Measurements from ENCODE around the gene DRG1. TPM values are rescaled to one million over a fixed set of nuclear protein-coding genes. Genes with fewer than 3 reads are reported as not detected.
A peak's percentile ranks its signal among the peaks of the same experiment; 100 is the strongest.
"Not testable (repeated sequence)": the region's sequence is repeated elsewhere in the genome, so short reads cannot be mapped to it uniquely, and the experiment has no call there.

DRG1 gene, protein sequence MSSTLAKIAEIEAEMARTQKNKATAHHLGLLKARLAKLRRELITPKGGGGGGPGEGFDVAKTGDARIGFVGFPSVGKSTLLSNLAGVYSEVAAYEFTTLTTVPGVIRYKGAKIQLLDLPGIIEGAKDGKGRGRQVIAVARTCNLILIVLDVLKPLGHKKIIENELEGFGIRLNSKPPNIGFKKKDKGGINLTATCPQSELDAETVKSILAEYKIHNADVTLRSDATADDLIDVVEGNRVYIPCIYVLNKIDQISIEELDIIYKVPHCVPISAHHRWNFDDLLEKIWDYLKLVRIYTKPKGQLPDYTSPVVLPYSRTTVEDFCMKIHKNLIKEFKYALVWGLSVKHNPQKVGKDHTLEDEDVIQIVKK
- polyA plus RNA-seq (2014; cell fraction: cytosol; rRNA removed): 89.2 and 115 TPM in 2 replicates
- polyA plus RNA-seq (2014; cell fraction: nucleus; rRNA removed): 52.0 and 62.3 TPM in 2 replicates

DNA sequence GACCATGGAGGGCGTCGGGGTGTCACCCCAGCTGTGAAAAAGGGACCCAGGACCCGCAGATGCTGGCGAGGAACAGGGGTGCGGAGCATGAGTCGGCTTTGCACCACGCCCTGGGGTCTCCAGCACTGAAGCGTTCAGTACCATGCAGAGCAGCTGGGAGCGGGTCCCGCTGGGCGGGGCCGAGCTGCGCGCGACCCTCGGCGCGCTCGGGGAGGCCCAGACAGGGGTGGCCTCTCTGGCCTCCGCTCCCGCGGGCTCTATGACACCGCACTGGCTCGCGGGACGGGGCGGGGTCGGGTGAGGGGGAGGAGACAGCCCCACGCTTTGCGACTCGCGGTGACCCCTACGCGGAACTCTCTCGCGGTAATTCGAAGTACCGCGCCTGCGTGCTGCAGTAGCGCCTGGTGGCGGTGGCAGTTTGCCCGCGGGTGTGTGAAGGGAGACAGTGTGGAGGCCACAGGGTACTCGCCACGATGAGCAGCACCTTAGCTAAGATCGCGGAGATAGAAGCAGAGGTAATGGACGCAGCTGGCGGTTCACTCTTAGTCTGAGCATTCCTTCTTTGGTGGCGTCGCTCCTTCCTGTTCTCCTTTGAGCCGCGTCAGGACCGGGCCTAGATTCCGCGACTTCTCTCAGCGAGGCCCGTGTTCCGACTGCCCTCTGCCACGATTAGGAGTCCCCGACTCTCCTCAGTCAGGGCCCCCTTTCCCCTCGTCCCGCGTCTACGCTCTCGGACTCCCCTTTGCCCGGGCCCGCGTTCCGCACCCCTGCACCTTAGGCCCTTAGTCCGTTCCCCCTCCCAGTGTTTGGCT lies at the start of gene DRG1:
TSS of gene DRG1 (plus strand) at position 394 of the 812 bp plus-strand sequence. CDS start at position 474, 80 bp downstream.
- peak; percentile 97 for DNase-seq (ENCODE audit: low spot score)

DNA sequence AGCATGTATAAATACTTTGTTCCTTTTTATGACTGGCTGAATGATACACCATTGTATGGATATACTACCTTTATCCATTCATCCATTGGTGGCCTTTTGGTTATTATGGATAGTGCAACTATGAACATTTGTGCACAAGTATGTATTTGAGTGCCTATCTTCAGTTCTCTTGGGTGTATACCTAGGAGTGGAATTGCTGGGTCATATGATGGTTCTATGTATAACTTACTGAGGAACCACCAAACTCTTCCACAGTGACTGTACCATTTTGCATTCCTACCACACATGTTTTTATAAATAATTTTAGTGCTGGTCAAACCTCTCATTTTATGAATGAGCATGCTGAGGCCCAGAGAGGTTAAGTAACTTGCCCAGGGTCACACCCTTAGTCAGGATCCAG lies 49.4 kb upstream of the DRG1 start:
- DNase-seq (ENCODE audit: low spot score): no peak

DNA sequence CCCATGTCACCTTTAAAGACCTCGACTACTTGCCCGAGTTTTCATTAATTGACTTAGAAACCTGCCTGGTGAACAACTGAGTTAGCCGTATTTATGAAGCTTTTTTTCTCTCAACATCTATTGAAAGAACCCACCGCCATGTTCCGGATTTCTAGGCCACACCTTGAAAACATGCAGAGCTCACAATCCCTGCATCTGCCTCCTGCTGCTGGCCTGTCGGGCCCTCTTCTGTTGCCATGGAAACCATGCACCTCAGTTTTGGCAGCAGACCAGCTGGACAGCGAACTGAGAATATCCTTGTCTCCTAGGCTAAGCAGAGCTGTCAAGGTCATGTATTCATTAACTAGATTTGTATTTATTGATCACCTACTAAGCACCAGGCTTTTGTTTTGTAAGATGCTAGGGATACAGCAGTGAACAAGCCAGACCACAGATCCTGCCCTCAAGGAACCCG lies 49.0 kb upstream of the DRG1 start:
- DNase-seq (ENCODE audit: low spot score): peak; percentile 79

DNA sequence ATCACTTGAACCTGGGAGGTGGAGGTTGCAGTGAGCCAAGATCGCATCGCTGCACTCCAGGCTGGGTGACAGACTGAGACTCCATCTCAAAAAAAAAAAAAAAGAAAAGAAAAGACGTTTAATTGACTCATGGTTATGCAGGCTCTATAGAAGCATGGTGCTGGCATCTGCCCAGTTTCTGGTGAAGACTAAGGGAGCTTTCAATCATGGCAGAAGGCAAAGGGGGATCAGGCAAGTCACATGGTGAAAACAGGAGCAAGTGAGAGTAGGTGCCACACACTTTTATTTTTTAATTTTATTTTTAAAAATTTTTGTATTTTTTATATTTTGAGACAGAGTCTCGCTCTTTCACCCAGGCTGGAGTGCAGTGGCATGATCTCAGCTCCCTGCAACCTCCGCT lies 44.9 kb upstream of the DRG1 start:
- no peak for DNase-seq (ENCODE audit: low spot score)

DNA sequence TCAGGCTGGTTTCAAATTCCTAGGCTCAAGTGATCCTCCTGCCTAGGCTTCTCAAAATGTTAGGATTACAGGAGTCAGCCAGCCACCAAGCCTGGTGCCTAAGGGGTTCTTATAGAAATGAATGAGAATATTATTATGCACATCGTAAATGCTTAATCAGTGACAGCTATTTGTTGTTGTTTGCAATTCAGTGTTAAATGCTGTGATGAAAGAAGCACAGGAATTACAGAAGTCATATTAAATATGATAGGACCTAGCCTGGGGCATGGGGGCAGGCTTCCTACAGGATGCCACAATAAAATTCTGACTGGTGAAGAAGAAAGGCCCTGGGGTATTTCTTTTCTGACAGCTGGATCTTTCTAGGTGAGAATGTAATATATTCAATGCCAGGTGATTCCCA lies 39.4 kb upstream of the DRG1 start:
- no peak for DNase-seq (ENCODE audit: low spot score)

DNA sequence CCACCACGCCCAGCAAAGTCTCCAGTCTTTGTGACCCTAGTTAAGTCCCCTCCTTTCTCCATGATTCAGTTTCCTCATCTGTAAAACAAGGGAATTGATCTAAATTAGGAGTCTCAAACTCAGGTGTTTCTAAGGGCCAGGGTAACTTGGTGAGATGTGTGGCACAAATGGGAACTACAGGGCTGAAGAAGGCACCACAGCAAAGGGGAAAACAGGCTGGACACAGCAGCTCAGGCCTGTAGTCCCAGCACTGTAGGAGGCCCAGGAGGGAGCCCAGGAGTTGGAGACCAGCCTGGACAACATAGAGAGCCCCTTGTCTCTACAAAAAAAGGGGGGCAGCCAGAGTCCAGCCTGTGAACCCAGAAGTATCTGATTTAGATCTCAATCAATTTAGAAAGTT lies 37.7 kb upstream of the DRG1 start:
- no peak for DNase-seq (ENCODE audit: low spot score)

DNA sequence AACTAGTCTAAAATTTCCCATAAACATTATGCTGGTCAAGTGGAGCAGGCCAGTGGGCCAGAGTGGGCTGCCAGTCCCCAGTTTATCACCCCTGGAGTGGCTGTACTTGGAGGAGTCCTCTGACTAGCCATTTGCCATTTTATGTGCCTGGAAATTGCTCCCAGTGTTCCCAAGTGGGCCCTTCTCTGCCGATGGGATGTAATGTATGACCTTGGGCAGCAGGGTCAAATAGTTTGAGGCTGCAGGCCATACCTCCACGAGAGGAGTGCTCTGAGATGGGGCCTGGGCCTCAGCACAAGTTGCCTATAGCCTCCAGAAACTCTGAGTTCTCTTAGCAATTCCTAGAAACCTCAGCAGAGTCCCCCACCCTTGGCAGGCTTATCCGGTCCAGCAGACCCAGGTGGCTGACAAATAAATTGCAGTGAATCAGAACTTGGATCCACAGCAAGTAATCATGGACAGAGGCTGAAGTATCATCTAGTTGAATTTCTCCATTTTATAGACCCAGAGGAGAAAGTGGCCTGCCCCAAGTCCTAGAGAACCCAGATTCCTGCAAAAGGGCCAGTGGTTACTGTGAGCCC lies 35.4 kb upstream of the DRG1 start:
- no peak for DNase-seq (ENCODE audit: low spot score)

DNA sequence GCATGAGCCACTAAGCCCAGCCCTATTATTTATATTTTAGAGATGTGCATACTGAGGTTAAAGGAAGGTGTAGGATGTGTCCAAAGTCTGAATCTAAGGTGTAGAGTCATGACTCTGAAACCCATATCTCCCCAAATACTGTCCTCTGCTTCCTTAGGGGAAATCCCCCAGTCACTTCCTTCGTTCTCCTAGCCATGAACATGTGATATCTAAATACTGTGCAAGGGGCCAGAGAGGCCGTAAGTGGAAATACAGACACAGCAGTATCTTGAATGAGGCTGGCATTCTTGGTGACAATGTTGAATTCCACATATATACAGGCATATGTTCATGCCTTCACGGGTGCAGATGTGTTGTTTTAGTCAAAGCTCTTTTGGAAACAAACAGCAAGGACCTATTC lies 32.0 kb upstream of the DRG1 start:
- no peak for DNase-seq (ENCODE audit: low spot score)

DNA sequence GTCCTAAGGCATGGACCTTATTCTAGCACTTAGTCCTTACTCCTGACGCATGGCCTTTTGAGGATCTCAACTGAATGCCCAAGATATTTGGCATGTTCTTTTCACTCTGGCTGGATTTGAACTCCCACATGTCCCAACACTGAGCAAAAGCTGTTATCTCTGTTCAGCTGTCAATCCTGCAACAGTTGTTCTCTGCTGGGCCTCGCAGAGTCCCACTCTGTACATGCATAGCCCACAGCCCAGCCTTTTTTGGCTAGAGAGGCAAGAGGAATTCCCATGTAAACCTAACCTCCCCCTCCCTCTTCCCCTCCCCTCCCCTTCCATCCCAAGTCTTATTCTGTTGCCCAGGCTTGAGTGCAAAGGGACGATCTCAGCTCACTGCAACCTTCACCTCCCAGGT lies 21.8 kb upstream of the DRG1 start:
- DNase-seq (ENCODE audit: low spot score): no peak

DNA sequence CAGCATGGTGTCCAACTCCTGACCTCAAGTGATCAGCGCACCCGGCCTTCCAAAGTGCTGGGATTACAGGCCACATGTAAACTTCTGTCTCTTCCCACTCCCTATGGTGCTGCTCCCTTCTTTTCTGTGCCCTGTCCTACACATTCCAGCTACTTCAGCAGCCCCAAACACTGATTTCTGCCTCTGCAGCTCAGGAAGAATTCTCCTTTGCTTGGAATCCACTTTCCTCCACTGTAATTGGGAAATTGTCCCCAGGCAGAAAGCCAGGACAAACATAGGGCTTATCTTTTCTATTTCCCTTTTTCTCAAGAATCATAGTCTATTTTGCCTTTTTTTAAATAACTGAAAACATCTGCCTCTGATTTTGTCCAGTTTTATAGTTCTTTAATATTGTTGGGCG lies 21.3 kb upstream of the DRG1 start:
- DNase-seq (ENCODE audit: low spot score): no peak

DNA sequence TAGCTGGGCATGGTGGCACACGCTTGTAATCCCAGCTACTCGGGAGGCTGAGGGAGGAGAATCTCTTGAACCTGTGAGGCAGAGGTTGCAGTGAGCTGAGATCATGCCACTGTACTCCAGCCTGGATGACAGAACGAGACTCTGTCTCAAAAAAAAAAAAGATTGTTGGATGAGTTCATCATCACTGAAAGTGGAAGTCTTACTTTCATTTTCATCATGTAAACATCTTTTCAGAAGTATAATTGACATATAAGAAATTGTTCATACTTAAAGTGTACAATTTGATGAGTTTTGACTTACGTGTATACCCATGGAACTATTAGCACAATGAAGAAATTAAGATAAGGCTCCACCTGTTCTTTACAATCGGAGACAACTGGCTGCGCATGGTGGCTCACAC lies 20.8 kb upstream of the DRG1 start:
- DNase-seq (ENCODE audit: low spot score): not testable (repeated sequence)

DNA sequence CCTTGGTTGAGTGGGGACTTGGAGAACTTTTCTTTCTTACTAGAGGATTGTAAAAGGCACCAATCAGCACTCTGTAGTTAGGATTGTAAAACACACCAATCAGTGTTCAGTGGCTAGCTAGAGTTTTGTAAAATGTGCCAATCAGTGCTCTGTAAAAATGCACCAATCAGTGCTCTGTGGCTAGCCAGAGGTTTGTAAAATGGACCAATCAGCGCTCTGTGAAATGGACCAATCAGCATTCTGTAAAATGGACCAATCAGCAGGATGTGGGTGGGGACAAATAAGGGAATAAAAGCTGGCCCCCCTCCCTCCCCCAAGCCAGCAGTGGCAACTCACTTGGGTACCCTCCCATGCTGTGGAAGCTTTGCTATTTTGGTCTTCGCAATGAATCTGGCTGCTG lies 5.5 kb upstream of the DRG1 start:
- no peak for DNase-seq (ENCODE audit: low spot score)

DNA sequence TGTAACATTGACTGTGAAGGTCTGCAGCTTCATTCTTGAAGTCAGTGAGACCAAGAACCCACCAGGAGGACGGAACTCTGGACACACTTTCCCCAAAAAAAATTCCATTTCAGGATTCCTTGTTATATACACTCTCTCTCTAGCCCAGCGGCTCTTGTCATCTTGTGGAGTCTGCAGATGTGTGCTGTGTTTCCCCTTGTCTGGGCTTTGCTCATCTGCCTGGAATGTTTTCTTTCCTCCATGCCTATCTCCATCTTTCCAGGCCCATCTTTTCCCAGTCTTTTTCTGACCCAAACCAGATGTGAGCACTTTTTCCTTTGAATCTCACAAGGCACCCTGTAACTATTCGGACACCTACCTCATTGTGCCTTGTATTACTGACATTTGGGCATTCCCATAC lies 5.1 kb upstream of the DRG1 start:
- DNase-seq (ENCODE audit: low spot score): no peak

DNA sequence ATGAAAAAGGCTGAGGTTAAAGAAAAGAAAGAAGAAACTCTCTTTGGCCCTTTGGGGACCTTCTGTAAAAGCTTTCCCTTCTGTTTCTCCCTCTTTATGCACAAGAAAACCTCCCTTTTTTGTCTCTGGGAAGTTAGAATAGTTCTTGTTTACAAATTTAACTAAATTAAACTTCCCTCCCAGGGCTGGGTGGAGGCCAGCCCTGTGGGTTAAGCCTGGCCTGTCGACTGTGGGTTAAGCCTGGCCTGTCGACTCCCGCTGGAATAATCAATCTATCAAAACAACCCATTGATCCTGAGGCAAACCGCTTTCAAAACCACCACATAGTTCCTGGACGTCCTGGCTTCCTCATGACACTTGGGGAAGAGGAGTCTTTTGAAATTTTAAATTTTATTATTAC lies 1.2 kb upstream of the DRG1 start:
- DNase-seq (ENCODE audit: low spot score): peak; percentile 23

DNA sequence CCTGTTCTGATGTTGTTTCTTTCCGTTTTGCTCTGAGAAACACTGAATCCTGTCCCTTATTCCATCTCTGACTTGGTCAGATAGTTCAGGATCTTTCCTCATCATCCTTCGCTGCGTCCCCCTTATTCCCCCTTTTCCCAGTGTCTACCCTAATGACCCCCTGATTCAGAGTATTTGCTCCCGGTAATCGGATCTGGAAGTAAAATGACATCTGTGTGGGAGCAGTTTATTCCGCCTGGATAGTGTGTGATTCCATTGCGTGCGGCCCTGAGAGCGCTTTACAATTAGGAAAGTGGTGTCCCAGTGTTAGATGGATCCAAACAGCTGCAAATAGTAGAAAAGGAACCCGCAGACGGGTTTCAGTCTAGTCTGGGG lies 606 bp downstream of the DRG1 start:
- no peak for DNase-seq (ENCODE audit: low spot score)

DNA sequence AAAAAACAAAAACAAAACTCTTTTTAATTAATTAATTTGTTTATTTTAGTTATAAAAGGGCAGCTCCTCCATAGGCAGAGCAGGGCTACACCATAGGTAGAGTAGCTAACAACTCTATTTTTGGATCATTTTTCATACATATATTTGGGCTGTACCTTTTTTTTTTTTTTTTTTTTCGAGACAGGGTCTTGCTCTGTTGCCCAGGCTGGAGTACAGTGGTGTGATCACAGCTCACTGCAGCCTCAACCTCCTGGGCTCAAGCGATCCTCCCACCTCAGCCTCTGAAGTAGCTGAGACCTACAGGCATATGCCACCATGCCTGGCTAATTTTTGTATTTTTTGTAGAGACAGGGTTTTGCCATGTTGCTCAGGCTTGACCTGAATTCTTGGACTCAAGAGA lies 2.9 kb downstream of the DRG1 start:
- not testable (repeated sequence) for DNase-seq (ENCODE audit: low spot score)

DNA sequence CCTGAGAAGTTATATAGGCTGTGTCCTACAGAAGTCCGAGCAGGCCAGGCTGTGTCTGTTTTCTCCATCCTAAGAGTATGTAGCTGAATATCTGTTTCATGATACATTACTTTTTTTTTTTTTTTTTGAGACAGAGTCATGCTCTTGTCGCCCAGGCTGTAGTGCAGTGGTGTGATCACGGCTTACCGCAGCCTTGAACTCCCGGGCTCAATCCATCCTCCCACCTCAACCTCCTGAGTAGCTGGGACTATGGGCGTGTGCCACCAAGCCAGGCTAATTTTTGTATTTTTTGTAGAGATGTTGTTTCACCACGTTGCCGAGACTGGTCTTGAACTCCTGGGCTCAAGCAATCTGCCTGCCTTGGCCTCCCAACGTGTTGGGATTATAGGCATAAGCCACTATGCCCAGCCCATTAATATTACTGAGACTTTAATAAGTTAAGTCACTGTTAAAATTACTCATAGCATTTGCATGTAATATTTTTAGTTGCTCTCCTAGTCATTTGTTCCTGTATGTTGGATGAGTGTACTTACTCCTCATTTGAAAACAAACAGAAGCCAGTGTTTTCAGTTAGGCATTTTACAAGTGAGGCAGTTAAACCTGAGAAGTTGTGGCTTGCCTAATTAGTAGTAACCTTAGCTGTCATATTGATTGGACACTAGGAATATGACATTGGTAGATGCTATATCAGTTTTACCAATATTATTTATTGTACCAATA lies 26.1 kb downstream of the DRG1 start:
- DNase-seq (ENCODE audit: low spot score): no peak

DNA sequence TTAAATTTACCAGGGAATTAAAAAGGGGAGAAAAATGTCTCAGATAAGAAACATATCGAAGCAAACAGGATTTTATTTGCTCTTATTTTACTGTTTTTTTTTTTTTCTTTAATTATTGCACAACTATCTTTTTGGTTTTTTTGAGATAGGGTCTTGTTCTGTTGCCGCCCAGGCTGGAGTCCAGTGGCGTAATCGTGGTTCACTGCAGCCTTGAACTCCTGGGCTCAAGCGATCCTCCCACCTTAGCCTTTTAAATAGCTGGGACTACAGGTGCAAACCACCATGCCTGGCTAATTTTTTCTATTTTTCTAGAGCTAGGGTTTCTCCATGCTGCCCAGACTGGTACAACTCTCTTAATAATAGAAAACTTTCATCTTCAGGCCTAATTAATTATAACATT lies 32.5 kb downstream of the DRG1 start:
- DNase-seq (ENCODE audit: low spot score): no peak

DNA sequence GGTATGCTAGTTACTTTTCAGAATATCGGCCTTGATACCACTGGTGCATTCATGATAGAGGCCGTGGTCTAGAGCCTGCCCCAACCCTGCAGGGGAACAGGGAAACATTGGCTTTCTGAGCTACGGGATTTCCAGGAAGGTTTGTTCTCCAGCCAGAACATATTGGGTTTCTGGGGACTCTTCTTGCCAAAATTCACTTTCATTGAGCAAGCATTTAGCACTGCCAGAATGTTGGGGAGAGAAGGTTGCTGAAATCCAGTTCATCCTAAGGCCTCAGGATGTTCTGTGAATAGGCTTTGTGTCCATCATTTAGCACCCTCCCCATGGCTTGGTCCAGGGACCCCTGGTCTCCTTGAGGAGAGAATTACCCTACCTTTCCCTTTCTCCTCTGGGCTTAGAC lies 36.7 kb downstream of the DRG1 start:
- no peak for DNase-seq (ENCODE audit: low spot score)

DNA sequence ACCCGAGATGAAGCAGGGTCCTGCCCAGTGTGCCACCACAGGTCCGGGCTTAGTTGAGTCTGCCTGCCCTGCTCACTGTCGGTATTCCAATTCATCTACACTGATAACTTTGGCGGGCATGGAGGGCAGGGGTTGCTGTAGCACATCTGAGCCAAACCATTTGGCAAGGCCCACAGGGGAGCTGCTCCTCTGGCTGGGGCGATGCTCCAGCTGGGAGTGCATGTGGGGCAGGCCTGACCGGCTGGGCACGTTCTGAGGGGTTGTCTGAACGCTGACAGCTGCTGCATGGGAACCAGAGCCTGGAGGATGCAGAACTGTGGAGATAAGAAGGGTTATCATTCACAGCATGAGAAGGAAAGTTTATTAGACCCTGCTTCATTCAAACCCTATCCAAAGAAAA lies 40.4 kb downstream of the DRG1 start:
- no peak for DNase-seq (ENCODE audit: low spot score)

DNA sequence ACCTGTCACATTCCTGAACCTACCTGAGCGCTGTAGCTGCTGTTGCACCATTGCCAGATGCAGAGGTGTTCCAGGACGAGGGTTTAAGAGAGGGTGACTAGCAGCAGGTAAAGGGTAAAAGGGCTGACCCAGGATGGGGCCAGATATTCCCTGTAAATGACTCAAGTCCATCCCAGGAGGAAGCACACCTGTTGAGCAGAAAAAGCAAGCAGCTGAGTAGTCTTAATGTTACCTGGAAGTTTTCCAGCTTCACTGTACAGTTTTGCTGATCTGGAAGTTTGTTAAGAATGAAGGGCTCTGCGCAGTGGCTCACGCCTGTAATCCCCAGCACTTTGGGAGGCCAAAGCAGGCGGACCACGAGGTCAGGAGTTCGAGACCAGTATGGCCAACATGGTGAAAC lies 41.3 kb downstream of the DRG1 start:
- no peak for DNase-seq (ENCODE audit: low spot score)

DNA sequence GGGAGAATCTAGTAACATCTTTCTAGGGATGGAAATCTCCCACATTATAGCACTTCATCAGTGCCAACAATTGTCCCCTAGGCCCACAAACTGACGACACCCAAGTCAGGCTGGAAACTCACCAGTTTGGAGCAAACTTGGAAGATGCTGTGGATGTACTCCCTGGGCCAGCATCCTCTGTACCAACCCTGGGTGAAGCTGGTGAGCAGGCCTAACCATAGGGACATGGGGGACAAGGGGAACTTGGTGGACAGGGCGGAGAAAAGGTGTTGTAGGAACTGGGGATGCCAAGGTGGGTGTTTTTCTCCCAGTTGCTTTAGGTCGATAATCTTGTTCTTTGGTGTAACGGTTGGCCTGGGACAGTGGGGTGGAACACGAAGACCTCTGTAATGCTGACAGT lies 42.2 kb downstream of the DRG1 start:
- DNase-seq (ENCODE audit: low spot score): no peak
